HPDE6-E6E7 (cell line): ENCODE data around the gene ARFGAP3.

Experiments used
- DNase-seq: peaks from one replicate; pipeline ENCODE4 v3.0.0; 2011; ENCODE audit warnings: missing footprints; ENCODE audit errors: extremely low spot score

The ARFGAP3 gene

DNA sequence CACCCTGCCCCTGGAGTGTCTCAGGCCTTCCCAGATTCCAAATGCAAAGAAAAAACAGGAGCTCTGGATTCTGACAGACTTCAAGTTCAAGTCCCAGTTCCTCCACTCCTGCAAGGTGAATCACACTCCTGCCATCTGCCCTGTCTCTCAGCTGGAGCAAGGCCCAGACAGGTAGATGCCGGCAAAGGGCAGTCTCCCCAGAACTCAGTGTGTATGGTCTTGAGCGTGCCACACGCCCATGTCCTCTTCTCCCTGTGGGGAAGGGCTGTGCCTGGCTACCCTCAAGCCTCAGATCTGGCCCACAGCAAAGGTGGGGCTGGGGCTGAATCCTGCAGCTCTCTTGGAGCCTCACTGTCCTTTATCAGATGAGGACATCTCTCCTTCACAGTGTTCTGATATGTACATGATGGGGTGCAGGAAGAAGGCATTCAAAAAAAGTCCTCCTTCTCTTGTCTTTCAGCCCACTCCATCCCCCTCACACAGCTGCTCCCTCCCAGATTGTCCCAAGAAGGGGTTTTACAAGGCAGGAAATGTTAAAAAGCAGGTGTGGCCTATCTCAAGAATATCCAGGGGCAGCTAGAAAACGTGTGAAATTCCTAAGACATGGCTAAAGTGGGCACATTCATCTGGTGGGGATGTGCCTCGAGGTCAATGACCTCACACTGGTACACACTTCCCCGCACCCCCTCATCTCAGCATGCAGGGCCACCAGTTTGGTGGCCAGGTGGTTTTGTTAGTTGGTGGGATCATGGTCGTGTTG, 27.7 kb upstream of the ARFGAP3 start:
- no peak for DNase-seq

DNA sequence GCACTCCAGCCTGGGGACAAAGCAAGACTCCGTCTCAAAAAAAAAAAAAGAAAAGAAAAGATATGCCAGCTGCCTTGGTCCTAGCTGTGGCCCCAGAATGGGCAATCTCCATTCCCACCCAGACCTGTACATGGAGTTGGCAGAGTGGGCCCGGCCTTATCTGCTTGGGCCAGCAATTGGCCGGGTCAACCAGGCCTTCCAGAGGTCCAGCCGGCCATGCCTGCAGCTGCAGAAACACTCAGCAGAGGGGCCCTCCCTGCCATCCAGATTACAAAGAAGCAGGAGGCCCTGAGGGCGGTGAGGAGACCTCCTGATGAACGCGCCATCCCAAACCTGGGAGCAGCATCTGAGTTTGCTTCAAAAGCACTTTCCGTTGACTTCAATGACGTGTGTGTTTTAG, 26.9 kb upstream of the ARFGAP3 start:
- DNase-seq, result no peak

DNA sequence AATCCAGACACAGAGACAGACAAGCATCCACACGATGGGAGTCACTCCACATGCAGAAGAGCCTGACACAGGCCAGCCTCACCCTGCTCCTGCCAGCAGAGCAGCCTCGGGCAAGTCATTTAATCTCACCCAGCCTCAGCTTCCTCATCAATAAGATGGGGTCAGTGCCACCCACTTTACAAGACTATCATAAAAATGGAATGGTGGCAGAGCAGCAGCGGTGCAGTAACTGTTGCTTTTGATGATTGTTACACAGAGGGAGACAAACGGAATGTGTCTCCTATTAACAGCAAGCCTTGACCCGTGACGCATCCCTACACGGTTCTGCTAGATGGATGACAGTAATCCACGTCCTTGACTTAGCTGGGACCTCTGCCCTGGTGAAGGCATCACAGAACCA, 26.0 kb upstream of the ARFGAP3 start:
- no peak for DNase-seq

GRCh38 chr22:42881982-42882656, 25.0 kb upstream of the ARFGAP3 start:
- no peak for DNase-seq

GRCh38 chr22:42881298-42881697, 24.2 kb upstream of the ARFGAP3 start:
- DNase-seq, result no peak

- no peak for DNase-seq
These were observed 23.7 kb upstream of the ARFGAP3 start for GRCh38 chr22:42880815-42881214.

- DNase-seq, result no peak
These were observed 22.4 kb upstream of the ARFGAP3 start for GRCh38 chr22:42879371-42880021.

DNA sequence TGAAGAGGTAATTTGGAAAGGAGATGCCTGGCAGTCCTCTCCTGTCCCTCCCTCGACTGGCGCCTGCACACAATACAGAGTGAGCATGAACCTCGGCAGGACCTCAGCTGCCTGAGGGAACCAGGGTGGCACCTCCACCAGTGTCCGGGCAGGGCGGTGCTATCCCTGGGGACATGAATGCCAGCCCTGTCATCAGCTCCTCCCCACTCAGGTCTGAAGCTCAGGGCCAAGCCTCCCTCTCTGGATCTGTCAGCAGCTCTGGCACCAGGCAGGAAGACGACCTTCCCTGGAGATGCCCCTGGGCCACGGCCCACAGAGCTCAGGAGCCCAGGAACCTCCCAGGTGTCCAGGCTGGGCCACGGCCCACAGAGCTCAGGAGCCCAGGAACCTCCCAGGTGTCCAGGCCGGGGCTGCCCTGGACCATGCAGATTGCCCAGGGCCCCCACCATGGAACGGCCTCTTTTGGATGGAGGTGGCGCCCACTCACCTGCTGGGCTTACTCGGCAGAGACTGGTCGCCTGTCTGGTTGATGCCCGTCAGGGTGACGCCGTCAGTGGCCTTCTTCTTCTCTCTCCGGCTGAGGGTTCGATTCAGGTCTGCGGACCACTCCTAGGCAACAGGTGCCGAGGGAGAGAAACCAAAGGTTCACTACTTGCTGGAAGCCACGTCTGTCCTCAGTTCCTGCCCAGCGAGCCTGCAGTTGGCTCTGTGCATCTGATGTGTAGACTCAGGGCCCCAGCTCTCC, 21.7 kb upstream of the ARFGAP3 start:
- no peak for DNase-seq

GRCh38 chr22:42877597-42878340, 20.7 kb upstream of the ARFGAP3 start:
- no peak for DNase-seq

DNA sequence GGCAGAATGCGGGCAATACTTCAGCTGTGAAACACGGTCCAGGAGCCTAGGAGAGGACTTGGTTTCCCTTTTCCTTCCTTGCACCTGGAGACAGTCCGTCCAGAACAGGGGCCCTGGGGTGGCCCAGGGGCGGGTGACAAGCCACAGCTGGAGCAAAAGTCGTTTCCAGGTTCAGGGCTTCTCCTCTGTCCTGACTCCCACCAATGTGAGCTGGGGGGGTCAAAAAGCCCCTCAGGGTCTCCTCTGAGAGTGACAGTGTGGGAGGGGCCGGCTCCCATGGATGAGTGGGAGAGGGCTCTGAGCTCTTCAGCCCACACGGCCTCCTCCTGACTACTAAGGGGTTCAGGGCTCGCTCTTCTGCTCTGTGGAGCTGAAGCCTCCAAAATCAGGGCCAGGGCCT, 20.1 kb upstream of the ARFGAP3 start:
- DNase-seq, result no peak

- DNase-seq, result no peak
These were observed 19.0 kb upstream of the ARFGAP3 start for GRCh38 chr22:42876041-42876440.

GRCh38 chr22:42874010-42874409, 16.9 kb upstream of the ARFGAP3 start:
- no peak for DNase-seq

GRCh38 chr22:42873356-42873755, 16.3 kb upstream of the ARFGAP3 start:
- DNase-seq, result no peak

DNA sequence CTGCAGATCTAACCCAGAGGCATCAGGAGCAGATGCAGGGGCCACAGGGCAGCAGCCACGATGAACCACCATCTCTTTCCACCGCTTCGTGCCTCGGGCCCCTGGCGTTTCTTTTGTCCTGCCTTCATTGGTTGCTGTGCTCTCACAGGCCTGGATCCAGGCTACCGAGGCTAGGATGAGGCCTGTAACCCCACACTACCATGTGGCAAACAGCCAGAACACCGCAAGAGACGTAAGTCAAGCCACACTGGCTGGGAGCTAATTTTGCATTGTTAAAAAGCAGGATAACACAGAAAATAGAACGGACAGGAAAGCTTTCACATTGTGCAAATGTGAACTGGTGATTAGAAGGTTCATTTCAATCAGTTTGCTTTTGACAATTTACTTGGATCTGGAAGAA, 15.7 kb upstream of the ARFGAP3 start:
- no peak for DNase-seq

GRCh38 chr22:42871146-42872050, 14.3 kb upstream of the ARFGAP3 start:
- DNase-seq, result no peak

- DNase-seq, result no peak
These were observed 12.9 kb upstream of the ARFGAP3 start for GRCh38 chr22:42869888-42870480.

DNA sequence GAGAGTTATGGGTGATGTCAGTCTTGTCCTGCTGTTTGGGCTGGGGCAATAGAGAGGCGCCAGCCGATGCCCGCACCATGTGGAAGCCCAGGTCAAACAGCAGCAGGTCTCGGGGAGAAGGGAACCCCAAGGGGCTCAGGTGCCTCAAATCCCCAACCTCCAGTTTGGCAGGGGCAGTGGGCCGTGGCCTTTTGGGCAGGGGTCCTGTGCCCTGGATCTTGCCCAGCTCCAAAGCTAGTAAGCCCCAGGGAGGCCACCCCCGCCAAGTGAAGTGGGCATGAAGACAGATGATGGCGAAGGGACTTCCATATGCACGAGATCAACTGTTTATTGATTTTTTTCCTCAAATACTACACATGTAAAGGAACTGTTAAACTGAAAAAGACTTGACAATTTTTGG, 12.4 kb upstream of the ARFGAP3 start:
- no peak for DNase-seq

GRCh38 chr22:42868751-42869251, 11.7 kb upstream of the ARFGAP3 start:
- no peak for DNase-seq

DNA sequence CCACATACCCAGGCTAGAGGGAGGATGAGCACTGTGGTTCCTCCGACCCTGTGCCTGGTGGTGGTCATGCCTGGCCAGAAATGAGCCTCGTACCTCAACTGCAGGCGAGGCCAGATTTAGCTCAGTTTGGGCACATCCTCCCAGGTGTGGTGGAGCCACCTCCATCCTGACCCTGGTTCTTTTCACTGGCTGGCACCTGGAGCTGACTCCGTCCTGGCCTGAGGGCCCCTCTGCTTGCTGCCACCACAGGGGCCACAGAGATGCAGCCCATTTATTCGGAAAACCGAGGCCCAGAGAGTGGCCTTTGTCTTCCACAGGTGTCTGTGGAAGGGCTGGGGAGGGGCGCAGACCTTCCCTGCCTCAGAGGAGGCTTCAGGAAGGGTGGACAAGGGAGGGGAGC, 9.0 kb upstream of the ARFGAP3 start:
- no peak for DNase-seq

DNA sequence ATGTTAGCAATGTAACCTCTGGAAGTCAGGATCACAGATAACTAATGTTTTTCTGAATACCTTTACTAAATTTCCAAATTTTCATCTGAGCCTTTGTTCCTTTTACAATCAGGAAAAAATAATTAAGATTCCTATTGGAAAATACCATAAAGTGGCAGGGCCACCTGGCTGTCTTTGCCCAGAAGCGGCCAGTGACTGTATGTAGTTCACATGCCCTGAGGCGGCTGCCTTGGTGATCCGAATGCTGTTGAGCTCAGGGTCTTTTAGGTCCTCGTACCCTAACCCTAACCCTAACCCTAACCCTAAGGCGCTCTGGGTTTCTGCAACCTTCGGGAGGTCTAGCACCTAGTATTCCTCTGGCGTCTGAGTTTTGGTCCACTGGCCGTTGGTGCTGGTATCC, 8.5 kb upstream of the ARFGAP3 start:
- no peak for DNase-seq
